Activated CD4-positive, alpha-beta T cell treated with anti-CD3 and anti-CD28 coated beads, Interleukin-2, amount 50 U/mL, for 4 hours (primary cell): Measurements from ENCODE around the gene XYLT1.

Experiments
- DNase-seq, 2 experiments: peaks; one replicate each; pipeline ENCODE4 v3.0.0-alpha.2; 2020

The XYLT1 gene

GRCh38 chr16:17213974-17214373, 256.8 kb downstream of the XYLT1 start:
- DNase-seq, result no peak

GRCh38 chr16:17213025-17213424, 257.7 kb downstream of the XYLT1 start:
- no peak for DNase-seq

- DNase-seq, result no peak
Observed at GRCh38 chr16:17212606-17213005, 258.2 kb downstream of the XYLT1 start.

GRCh38 chr16:17211797-17212196, 259.0 kb downstream of the XYLT1 start:
- DNase-seq, result peak; percentile 1 to 9

- DNase-seq, result no peak
Observed at GRCh38 chr16:17206712-17207111, 264.0 kb downstream of the XYLT1 start.

GRCh38 chr16:17205279-17206211, 265.2 kb downstream of the XYLT1 start:
- no peak for DNase-seq

GRCh38 chr16:17204644-17205043, 266.1 kb downstream of the XYLT1 start:
- DNase-seq, result no peak

GRCh38 chr16:17204206-17204605, 266.6 kb downstream of the XYLT1 start:
- no peak for DNase-seq

GRCh38 chr16:17203424-17203823, 267.3 kb downstream of the XYLT1 start:
- no peak for DNase-seq

GRCh38 chr16:17199135-17199534, 271.6 kb downstream of the XYLT1 start:
- no peak for DNase-seq

GRCh38 chr16:17196526-17196925, 274.2 kb downstream of the XYLT1 start:
- no peak for DNase-seq

- peak; percentile 48 to 58 for DNase-seq
Observed at GRCh38 chr16:17194190-17194780, 276.5 kb downstream of the XYLT1 start.

- DNase-seq, result no peak
Observed at GRCh38 chr16:17193566-17194100, 277.1 kb downstream of the XYLT1 start.

- no peak for DNase-seq
Observed at GRCh38 chr16:17184026-17184425, 286.7 kb downstream of the XYLT1 start.

- no peak for DNase-seq
Observed at GRCh38 chr16:17177959-17178905, 292.5 kb downstream of the XYLT1 start.

- DNase-seq, result no peak
Observed at GRCh38 chr16:17177242-17177958, 293.4 kb downstream of the XYLT1 start.

- DNase-seq, result no peak
Observed at GRCh38 chr16:17176199-17176598, 294.6 kb downstream of the XYLT1 start.

GRCh38 chr16:17173281-17173680, 297.5 kb downstream of the XYLT1 start:
- no peak for DNase-seq

- no peak for DNase-seq
Observed at GRCh38 chr16:17171250-17172143, 299.3 kb downstream of the XYLT1 start.

- DNase-seq, result no peak
Observed at GRCh38 chr16:17170435-17170834, 300.3 kb downstream of the XYLT1 start.

GRCh38 chr16:17168181-17168580, 302.6 kb downstream of the XYLT1 start:
- DNase-seq, result no peak
